ENCODE results near the gene PRR7.
A peak's percentile ranks its signal among the peaks of the same experiment; 100 is the strongest.

Gene PRR7

GRCh38 chr5:177495243-177496060, 48.8 kb downstream of the PRR7 start:
- Histone ChIP-seq H2BK15ac (replicated peaks; ENCODE audit: low read depth) (no peak overlapping the region), H2BK5ac (ENCODE audit: low read length) (peak overlapping the region; percentile 79), H3K23ac (ENCODE audit: low read length) (no peak overlapping the region), H3K4me1 (ENCODE audit: control insufficient read depth, low read depth, low read length) (peaks cover 11% of the 10 kb centered on the region), H3K36me3 (ENCODE audit: control insufficient read depth, insufficient read depth, low read length) (no peaks in the 10 kb centered on the region), H3K79me1 (ENCODE audit: low read length) (peaks cover 3% of the 10 kb centered on the region), H4K8ac (ENCODE audit: low read depth, low read length) (no peak overlapping the region), H2BK120ac (ENCODE audit: low read depth, low read length) (no peak overlapping the region), H3K56ac (ENCODE audit: low read length) (peak overlapping the region; percentile 99), H3K18ac (ENCODE audit: low read length) (peak overlapping the region; percentile 41), H2AK5ac (ENCODE audit: low read length) (no peak overlapping the region), H3K27me3 (ENCODE audit: insufficient read depth, low read length, poor library complexity) (no peaks in the 10 kb centered on the region), H3K4ac (ENCODE audit: low read depth, low read length) (peak overlapping the region; percentile 56), H4K5ac (ENCODE audit: low read length) (no peak overlapping the region), H3K27ac (ENCODE audit: low read depth, low read length) (peak overlapping the region; percentile 95), H3K4me2 (ENCODE audit: low read length) (peak overlapping the region; percentile 79), H3K9ac (ENCODE audit: low read length) (peak overlapping the region; percentile 97), H3K79me2 (ENCODE audit: control insufficient read depth, insufficient read depth, low read length) (peaks cover 2% of the 10 kb centered on the region), H3K4me3 (ENCODE audit: low read length) (no peak overlapping the region)
- peak; percentile 96 for DNase-seq
- WGBS (ENCODE audit: extremely low coverage, insufficient coverage, low lambda C conversion rate): no CpG with 5 or more reads among the region's 14 CpGs

DNA sequence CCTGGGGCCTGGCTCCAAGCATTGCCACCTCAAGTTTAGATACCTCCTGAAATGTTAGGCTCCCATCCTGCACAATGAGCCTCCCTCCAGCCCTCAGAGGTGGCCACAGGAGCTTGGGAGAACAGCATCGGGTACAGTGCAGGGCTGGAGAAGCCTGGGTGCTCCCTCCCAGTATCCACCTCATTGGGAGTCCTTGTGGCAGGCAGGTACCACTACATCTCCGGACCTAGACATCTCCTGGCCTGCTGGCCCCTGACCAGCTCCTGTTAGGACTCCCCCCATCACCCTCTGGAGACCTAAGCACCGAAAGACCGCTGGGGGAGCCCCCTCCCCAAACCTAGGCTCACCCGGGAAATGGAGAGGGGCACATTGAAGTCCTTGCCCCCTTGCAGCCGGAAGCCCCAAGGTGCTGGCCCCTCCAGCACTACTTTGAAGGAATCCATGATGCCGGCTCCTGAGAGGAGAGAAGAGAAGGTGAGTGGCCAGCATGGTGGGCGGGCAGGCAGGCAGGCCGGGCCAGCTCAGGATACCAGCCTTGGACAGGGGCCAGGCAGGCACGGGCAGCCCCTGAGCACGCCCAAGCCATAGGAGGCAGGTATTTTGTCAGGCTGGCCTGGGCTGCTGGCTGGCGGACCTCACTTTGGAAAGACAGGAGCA, 49.6 kb downstream of the PRR7 start:
- peaks cover 11% of the 10 kb centered on the region for H3K4me1 ChIP-seq (ENCODE audit: control insufficient read depth, low read depth, low read length)
- peak; percentile 89 for DNase-seq
- H3K4me2 ChIP-seq (ENCODE audit: low read length): peak overlapping the region; percentile 79
- peak overlapping the region; percentile 63 for H3K4me3 ChIP-seq (ENCODE audit: low read length)
- peak overlapping the region; percentile 98 for H2BK5ac ChIP-seq (ENCODE audit: low read length)
- no peak overlapping the region for H4K8ac ChIP-seq (ENCODE audit: low read depth, low read length)
- no CpG with 5 or more reads among the region's 12 CpGs for WGBS (ENCODE audit: extremely low coverage, insufficient coverage, low lambda C conversion rate)
- H4K5ac ChIP-seq (ENCODE audit: low read length): no peak overlapping the region
- H3K27ac ChIP-seq (ENCODE audit: low read depth, low read length): peak overlapping the region; percentile 95
- H3K23ac ChIP-seq (ENCODE audit: low read length): peak overlapping the region; percentile 7
- H2AK5ac ChIP-seq (ENCODE audit: low read length): peak overlapping the region; percentile 64
- H3K27me3 ChIP-seq (ENCODE audit: insufficient read depth, low read length, poor library complexity): no peaks in the 10 kb centered on the region
- H3K56ac ChIP-seq (ENCODE audit: low read length): peak overlapping the region; percentile 99
- no peaks in the 10 kb centered on the region for H3K36me3 ChIP-seq (ENCODE audit: control insufficient read depth, insufficient read depth, low read length)
- peak overlapping the region; percentile 78 for H3K18ac ChIP-seq (ENCODE audit: low read length)
- no peak overlapping the region for H2BK15ac ChIP-seq (replicated peaks; ENCODE audit: low read depth)
- peaks cover 2% of the 10 kb centered on the region for H3K79me1 ChIP-seq (ENCODE audit: low read length)
- peak overlapping the region; percentile 56 for H3K4ac ChIP-seq (ENCODE audit: low read depth, low read length)
- peak overlapping the region; percentile 97 for H3K9ac ChIP-seq (ENCODE audit: low read length)
- peak overlapping the region; percentile 16 for H2BK120ac ChIP-seq (ENCODE audit: low read depth, low read length)
- H3K79me2 ChIP-seq (ENCODE audit: control insufficient read depth, insufficient read depth, low read length): peaks cover 2% of the 10 kb centered on the region

GRCh38 chr5:177496727-177497291, 50.2 kb downstream of the PRR7 start:
- peaks cover 2% of the 10 kb centered on the region for H3K79me2 ChIP-seq (ENCODE audit: control insufficient read depth, insufficient read depth, low read length)
- peak overlapping the region; percentile 44 for H4K8ac ChIP-seq (ENCODE audit: low read depth, low read length)
- H4K5ac ChIP-seq (ENCODE audit: low read length): no peak overlapping the region
- H2AK5ac ChIP-seq (ENCODE audit: low read length): peak overlapping the region; percentile 64
- no peaks in the 10 kb centered on the region for H3K27me3 ChIP-seq (ENCODE audit: insufficient read depth, low read length, poor library complexity)
- H3K9ac ChIP-seq (ENCODE audit: low read length): peak overlapping the region; percentile 97
- peak overlapping the region; percentile 7 for H3K23ac ChIP-seq (ENCODE audit: low read length)
- peak overlapping the region; percentile 95 for H3K27ac ChIP-seq (ENCODE audit: low read depth, low read length)
- no peak overlapping the region for H2BK15ac ChIP-seq (replicated peaks; ENCODE audit: low read depth)
- H3K4ac ChIP-seq (ENCODE audit: low read depth, low read length): peak overlapping the region; percentile 85
- peak overlapping the region; percentile 99 for H3K56ac ChIP-seq (ENCODE audit: low read length)
- H3K18ac ChIP-seq (ENCODE audit: low read length): peak overlapping the region; percentile 94
- H3K36me3 ChIP-seq (ENCODE audit: control insufficient read depth, insufficient read depth, low read length): no peaks in the 10 kb centered on the region
- H3K4me1 ChIP-seq (ENCODE audit: control insufficient read depth, low read depth, low read length): peaks cover 11% of the 10 kb centered on the region
- peak overlapping the region; percentile 79 for H3K4me2 ChIP-seq (ENCODE audit: low read length)
- peak overlapping the region; percentile 63 for H3K4me3 ChIP-seq (ENCODE audit: low read length)
- peak overlapping the region; percentile 98 for H2BK5ac ChIP-seq (ENCODE audit: low read length)
- peaks cover 2% of the 10 kb centered on the region for H3K79me1 ChIP-seq (ENCODE audit: low read length)
- WGBS (ENCODE audit: extremely low coverage, insufficient coverage, low lambda C conversion rate): no CpG with 5 or more reads among the region's 29 CpGs
- peak; percentile 97 for DNase-seq
- H2BK120ac ChIP-seq (ENCODE audit: low read depth, low read length): peak overlapping the region; percentile 24

GRCh38 chr5:177497292-177498012, 50.8 kb downstream of the PRR7 start, which contains the start of gene PDLIM7:
Gene PDLIM7 (minus strand): TSS chr5:177497604. CDS start chr5:177496512, 1,092 bp downstream.
- peak within 1 kb of the TSS; percentile 85 for H3K4ac ChIP-seq (ENCODE audit: low read depth, low read length)
- peaks cover 11% of the 10 kb centered on the region for H3K4me1 ChIP-seq (ENCODE audit: control insufficient read depth, low read depth, low read length)
- H2BK15ac ChIP-seq (replicated peaks; ENCODE audit: low read depth): no peak within 1 kb of the TSS
- peak within 1 kb of the TSS; percentile 95 for H3K27ac ChIP-seq (ENCODE audit: low read depth, low read length)
- H3K9ac ChIP-seq (ENCODE audit: low read length): peak within 1 kb of the TSS; percentile 97
- H3K27me3 ChIP-seq (ENCODE audit: insufficient read depth, low read length, poor library complexity): no peaks in the 10 kb centered on the region
- H4K8ac ChIP-seq (ENCODE audit: low read depth, low read length): peak within 1 kb of the TSS; percentile 44
- H2AK5ac ChIP-seq (ENCODE audit: low read length): peak within 1 kb of the TSS; percentile 64
- H2BK5ac ChIP-seq (ENCODE audit: low read length): peak within 1 kb of the TSS; percentile 98
- H3K4me3 ChIP-seq (ENCODE audit: low read length): peak within 1 kb of the TSS; percentile 63
- H4K5ac ChIP-seq (ENCODE audit: low read length): no peak within 1 kb of the TSS
- H3K4me2 ChIP-seq (ENCODE audit: low read length): peak within 1 kb of the TSS; percentile 79
- peak; percentile 99 for DNase-seq
- no peaks in the 10 kb centered on the region for H3K36me3 ChIP-seq (ENCODE audit: control insufficient read depth, insufficient read depth, low read length)
- peaks cover 2% of the 10 kb centered on the region for H3K79me2 ChIP-seq (ENCODE audit: control insufficient read depth, insufficient read depth, low read length)
- H3K56ac ChIP-seq (ENCODE audit: low read length): peak within 1 kb of the TSS; percentile 99
- H3K23ac ChIP-seq (ENCODE audit: low read length): peak within 1 kb of the TSS; percentile 76
- peaks cover 2% of the 10 kb centered on the region for H3K79me1 ChIP-seq (ENCODE audit: low read length)
- peak within 1 kb of the TSS; percentile 24 for H2BK120ac ChIP-seq (ENCODE audit: low read depth, low read length)
- no CpG with 5 or more reads among the region's 73 CpGs for WGBS (ENCODE audit: extremely low coverage, insufficient coverage, low lambda C conversion rate)
- H3K18ac ChIP-seq (ENCODE audit: low read length): peak within 1 kb of the TSS; percentile 94

GRCh38 chr5:177498013-177498787, 51.6 kb downstream of the PRR7 start:
- DNase-seq: no peak
- no CpG with 5 or more reads among the region's 48 CpGs for WGBS (ENCODE audit: extremely low coverage, insufficient coverage, low lambda C conversion rate)

More at GRCh38 chr5:177498013-177498787, 51.6 kb downstream of the PRR7 start:
- Histone ChIP-seq H3K36me3 (ENCODE audit: control insufficient read depth, insufficient read depth, low read length) (no peaks in the 10 kb centered on the region), H3K56ac (ENCODE audit: low read length) (peak overlapping the region; percentile 82), H2BK5ac (ENCODE audit: low read length) (no peak overlapping the region), H3K4ac (ENCODE audit: low read depth, low read length) (no peak overlapping the region), H3K79me2 (ENCODE audit: control insufficient read depth, insufficient read depth, low read length) (peaks cover 2% of the 10 kb centered on the region), H3K27me3 (ENCODE audit: insufficient read depth, low read length, poor library complexity) (no peaks in the 10 kb centered on the region), H2BK120ac (ENCODE audit: low read depth, low read length) (no peak overlapping the region), H4K5ac (ENCODE audit: low read length) (no peak overlapping the region), H2BK15ac (replicated peaks; ENCODE audit: low read depth) (no peak overlapping the region), H3K79me1 (ENCODE audit: low read length) (peaks cover 2% of the 10 kb centered on the region), H3K23ac (ENCODE audit: low read length) (peak overlapping the region; percentile 76), H3K27ac (ENCODE audit: low read depth, low read length) (no peak overlapping the region), H3K9ac (ENCODE audit: low read length) (peak overlapping the region; percentile 75), H3K4me2 (ENCODE audit: low read length) (peak overlapping the region; percentile 47), H3K4me1 (ENCODE audit: control insufficient read depth, low read depth, low read length) (peaks cover 11% of the 10 kb centered on the region), H3K18ac (ENCODE audit: low read length) (no peak overlapping the region), H2AK5ac (ENCODE audit: low read length) (no peak overlapping the region), H3K4me3 (ENCODE audit: low read length) (peak overlapping the region; percentile 18), H4K8ac (ENCODE audit: low read depth, low read length) (no peak overlapping the region)
